ENCODE data around the gene MRRF.

The MRRF gene

DNA sequence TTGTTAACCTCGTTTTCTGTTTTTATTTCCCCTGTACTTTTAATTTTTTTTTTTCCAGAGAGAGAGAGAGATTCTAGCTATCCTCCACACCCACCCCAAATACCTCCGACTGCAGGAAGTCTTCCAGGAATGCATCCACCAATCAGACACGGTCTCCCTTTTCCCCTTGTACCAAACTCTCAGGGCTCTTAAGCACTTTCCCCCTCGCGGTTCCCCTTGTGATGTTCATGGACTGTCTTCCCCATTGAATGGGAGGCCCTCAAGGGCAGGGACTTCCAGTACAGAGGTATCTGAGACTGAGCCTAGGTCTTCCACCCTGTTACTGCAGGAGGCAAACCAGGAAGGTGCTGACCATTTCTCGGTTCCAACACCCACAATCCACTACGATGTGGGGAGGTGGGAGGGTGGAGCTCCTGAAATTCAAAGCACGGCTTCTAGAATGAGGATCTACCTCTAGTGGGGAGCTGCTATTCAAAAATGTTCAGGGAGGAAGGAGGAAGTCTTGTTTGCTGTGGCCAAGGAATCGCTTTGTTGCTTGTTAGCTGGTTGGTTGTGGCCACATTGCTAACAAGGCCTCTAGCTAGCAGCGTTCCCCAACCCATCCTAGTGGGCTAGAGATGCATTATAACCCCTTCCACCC, 68.6 kb downstream of the MRRF start:
- no peak for DNase-seq

DNA sequence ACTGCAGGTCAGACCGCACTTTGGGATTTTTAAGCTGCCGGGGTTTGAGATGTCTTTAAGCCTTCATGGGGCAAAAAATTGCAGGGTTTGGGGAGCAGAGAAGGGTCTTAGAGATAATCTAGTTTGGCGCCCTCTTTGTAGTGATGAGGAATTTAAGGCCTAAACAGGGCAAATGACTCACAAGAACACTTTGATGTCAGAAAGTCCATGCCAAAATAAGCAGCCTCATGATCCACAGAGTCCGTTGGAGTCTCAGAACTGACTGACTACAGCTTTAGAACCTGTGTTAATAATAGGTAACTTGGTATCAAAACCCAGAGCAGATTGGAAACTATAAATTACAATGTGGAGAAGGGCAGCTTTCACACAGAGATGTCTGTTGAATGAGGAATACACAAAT, 70.2 kb downstream of the MRRF start:
- DNase-seq: no peak

DNA sequence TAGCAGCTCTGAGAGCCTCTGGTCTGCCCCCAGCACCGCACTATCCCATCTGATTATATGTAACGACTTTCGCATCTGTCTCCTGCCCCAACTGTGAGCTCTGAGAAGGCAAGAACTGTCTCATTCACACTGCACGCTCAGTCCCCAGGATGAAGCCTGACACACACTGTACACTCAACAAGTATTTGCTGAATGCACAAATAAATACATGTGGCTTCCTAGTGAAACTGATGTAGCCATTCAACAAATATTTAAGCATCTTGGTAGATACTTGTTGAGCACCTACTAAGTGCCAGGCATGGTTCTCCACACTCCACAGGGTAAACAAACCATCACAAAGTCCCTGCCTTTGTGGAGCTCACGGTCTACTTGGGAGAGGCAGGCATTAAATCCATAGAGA, 71.5 kb downstream of the MRRF start:
- no peak for DNase-seq

DNA sequence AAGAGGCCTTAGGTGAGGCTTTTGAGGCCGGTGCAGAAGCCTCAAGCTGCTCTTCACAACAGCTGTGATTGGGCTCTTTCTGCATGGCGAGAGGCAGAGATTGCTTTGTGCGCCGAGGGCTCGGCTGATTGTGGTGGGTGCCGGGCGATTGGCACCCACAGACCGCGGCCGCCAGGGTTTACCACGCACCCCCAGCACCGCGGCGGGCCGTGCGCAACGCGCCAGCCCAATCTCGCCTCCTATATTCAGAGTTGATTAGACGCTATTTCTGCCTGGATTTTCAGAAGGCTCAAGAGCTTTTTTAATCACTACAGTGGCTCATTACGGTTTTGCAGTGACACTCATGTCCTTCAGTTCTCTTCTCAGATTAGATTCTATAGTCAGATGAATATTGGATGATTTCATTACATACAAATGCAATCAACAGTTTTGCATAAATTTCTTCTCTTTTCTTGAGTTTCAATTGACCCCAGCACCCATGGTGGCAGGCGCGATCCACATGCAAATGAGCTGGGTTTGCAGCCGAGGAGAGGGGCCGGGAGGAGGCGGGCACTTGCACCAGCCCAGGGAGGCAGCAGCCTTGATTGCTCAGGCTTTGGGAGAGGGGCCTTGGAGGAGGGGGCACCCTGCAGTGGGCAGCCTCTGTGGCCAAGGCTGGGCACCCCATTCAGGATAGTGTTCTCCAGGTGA, 72.3 kb downstream of the MRRF start:
- no peak for DNase-seq

DNA sequence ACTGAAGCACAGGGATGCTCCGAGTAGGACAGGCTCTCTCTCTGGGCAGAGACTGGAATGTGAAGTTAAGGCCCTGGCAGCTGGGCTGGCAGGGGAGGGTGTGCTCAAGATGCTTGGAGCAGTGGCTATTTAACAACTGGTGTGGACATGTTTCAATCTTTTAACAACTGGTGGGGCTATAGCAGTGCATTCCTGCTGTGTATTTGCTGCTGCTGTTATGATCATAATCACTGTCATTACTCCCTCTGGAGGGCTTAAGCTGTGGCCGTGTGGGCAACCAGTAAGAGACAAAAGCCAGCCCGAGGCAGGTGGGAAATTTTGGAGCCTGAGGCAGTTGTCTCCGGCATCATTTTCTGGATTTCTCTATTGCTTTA, 72.9 kb downstream of the MRRF start:
- DNase-seq: no peak

DNA sequence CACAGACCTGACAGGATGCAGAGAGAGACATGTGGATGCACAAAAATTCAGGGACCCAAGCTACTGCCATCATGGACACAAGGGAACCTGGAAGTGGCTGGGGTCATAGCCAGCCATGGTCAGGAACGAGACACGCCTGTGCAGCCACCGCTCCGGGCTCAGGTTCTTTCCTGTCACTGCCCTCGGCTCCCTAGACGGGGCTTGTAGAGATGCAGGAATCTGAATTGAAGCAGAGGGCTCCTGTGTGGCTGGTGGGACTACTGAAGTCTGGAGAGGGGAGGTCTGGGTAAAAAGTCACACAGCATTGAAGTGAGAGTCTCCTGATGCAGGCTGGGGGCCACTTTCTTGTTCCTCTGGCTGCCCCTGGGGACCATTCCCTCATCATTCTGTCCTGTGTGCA, 73.9 kb downstream of the MRRF start:
- no peak for DNase-seq

DNA sequence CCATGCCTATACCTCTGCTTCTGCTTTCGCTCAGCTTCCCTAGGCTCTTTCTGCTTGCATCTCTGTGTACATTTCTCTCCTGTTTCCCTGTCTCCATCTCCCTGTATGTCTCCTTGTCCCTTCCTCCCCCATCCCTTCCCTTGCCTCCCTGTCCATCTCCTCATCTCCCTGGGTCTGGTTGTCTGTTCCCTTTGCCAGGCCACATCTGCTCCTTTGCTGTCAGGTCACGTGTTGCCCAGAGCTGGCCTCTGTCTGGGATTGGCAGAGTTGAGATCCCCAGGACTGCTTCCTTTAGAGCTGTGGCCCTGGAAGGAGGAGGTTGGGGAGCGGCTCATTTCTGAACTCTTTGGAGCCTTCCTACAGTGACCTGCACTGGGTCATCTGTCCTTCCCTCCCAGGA, 74.3 kb downstream of the MRRF start:
- DNase-seq: no peak

DNA sequence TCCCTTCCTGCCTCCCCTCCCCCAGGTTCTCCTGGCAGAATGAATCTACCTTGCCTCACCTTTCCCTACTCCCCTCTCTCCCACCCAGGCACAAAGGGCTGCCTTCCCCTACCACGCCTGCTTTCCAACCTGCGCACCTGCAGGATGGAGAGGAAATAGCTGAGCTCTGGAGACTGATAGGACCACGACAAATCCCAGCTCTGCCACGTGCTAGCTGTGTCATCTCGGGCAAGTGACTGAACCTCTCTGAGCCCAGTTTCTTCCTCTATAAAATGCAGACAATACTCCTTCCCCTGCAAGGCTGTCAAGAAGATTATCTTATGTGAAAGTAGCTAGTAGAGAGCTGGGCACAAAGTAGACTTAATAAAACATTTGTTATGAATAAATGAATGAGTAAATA, 74.9 kb downstream of the MRRF start:
- DNase-seq: no peak

DNA sequence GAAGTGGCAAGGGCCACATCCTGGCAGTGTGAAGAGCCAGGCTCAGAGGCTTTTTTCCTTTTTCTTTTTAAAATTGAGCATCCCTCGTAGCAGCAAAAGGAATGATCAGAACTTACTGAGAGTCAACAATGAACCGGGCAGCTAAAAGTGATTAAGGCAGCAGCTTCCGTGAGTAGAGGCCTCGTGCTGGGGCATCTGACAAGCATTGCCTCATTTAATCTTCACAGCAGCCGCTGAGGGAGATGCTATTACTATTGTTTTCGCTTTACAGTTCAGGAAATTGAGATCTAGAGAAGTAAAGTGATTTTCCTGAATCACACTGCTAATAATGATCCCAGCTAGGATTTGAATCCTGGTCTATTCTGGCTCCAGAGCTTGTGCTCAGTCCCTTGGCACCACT, 75.5 kb downstream of the MRRF start:
- DNase-seq: no peak

DNA sequence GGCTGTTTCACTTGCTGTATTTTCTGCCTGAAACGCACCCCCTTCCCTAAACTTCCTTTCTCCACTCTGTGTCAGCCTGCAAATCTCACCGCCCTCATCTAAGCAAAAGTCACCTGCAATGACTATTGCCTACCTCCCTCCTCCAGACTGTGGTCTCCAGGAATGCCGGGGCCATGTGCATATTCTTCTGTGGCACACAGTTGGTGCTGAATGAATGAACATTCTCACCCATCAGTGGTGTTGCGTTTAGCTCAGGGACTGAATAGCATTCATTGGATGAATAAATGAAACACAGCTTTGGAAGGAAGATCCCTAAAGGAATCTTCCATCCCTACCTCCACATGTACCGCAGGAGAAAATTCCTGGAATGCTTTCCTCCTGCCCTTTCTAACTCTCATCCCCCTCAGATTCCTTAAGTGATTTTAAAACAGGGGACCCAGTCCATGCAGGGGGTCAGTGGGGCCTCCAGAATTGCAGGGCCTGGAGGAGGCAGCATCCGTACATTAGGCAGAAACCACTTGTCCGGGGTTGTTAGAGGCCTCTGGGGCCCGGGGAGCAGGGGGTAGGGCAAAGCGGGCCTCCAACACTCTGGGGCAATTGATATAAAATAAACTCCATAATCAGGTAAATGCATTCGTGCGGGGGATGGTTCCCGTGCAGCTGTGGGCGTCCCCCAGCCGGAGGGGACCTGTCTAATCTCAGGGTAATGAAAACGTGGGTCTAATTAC, 77.8 kb downstream of the MRRF start:
- DNase-seq: no peak

DNA sequence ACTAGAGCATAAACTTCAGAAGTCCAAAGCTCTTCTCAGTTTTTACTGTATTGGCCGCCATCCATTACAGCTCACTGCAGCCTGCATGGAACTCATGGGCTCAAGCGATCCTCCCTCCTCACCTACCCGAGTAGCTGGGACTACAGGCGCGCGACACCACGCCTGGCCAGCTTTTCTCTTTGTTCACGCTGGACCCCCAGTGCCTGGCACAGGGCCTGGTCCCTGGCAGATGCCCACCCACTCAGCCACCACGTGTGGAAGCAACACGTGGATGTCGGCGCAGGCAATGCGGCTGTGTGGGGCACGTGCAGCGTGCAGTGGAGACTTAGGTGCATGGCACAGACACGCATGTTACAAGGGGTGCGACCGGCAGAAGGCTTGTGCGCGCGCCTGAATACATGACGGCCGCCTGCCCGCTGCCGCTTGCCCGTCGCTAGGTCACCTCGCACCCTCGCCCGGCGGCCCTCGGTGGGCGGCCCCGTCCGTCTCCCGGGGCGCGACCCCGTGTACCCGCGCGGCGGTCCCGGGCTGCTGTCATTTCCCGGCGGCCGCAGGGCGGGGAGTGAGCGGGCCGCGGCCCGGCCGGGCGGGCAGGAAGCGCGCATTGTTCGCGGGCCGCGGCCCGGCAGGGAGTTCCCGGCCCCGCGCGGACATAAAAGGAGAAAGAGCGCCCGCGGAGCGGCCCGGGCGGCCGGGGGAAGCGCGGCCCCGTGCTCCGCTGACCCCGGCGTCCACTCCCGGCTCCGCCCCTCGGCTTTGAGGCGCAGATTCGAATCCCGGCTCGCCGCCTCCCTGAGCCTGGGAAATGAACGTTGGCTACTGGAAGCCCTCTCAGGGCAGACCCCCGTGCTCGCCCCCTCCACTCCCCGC, 82.0 kb downstream of the MRRF start:
- DNase-seq: no peak

DNA sequence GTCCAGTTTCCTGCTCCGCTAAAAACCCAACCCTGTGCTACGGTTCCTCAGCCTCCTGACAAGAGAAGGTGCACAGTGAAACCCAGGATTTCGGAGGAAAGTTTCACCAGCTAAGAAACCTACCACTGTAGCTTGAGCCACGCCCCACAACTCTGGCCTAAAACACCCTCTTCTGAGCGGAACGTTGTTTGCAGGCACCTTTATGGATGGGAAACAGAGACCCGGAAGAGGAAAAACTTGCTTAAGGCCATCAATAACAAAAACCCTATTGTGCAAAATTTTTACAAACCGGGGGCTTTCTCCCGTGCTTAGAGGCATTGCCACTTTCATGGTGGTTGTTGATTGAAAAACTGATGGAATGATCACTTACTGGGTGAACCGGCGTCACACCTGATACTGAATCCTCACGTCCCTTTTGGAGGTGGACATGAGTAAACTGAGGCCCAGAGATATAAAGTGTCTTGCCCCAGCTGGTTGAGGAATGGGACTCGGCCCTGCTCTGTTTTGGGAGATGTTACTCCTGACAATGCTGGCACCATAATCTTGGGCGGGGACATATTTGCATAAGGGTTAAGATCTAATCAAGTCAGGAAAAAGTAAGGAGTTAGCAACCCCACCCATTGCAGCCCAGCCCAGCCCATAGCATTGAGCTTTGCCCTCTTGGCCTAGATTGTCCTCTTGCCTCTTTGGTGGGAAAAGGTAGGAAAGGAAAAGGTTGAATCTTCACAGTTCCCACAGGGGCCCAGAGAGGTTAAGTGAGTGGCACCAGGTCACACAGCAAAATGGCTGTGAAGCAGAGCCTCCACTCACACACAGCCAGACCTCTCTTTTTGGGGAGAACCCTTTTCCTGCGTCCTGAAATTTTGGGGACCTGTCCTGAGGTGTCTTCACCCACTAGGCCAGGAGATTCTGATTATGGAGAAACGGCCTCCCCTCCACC, 82.9 kb downstream of the MRRF start:
- DNase-seq: no peak

DNA sequence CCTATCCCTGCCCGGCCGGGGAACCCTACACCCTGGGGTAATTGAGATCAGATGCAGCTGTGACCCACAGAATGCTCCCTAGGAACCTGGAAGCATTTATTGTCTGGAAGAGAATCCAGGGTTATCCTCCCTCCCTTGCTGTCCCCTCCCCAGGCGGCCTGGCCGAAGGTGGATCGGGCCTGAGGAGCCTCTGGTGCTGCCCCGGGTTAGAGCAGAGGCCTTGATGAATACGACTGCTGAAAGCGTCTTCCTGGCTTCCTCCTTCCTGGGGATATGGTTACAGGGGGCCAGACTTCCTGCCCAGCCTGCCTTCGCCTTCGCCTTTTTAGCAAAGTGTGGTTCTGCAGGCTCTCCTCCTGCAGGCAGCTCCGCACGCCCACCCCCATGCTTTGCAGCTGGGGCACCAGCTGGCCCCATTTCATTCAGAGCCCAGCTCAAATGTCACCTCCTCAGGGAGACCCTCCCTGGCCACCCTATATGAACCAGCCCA, 83.7 kb downstream of the MRRF start:
- no peak for DNase-seq

DNA sequence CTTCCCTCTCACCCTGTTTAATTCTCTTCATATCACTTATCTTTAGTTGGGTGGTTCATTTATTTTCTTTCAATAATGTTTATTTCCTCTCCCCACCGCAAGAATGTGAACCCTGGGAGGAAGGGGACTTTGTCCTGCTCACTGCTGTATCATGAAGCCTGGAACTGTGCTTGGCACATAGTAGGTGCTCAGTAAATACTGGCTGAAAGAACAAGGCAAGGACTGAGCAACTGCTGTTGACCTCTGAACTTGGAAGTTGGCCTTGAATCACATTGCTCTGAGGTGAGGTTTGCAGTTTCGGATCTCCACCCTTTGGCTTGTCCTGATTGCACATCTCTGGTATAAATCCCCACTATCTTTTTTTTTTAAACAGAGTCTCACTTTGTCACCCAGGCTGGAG, 84.1 kb downstream of the MRRF start:
- no peak for DNase-seq

DNA sequence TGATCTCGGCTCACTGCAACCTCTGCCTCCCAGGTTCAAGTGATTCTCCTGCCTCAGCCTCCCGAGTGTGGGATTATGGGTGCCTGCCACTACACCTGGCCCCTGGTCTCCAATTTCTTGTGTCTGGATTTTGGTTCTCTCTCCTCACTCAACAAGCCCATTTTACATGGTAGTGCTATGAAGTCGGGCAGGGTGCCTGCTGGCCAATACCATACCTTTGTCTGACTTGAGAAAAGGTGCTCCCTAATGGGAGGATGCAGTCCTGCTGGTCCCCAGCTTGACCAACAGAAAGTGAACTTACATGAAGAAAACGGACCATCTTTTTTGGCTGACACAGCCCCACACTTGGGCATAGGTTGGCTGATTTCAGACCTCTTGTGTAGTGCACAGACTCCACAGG, 84.5 kb downstream of the MRRF start:
- no peak for DNase-seq

DNA sequence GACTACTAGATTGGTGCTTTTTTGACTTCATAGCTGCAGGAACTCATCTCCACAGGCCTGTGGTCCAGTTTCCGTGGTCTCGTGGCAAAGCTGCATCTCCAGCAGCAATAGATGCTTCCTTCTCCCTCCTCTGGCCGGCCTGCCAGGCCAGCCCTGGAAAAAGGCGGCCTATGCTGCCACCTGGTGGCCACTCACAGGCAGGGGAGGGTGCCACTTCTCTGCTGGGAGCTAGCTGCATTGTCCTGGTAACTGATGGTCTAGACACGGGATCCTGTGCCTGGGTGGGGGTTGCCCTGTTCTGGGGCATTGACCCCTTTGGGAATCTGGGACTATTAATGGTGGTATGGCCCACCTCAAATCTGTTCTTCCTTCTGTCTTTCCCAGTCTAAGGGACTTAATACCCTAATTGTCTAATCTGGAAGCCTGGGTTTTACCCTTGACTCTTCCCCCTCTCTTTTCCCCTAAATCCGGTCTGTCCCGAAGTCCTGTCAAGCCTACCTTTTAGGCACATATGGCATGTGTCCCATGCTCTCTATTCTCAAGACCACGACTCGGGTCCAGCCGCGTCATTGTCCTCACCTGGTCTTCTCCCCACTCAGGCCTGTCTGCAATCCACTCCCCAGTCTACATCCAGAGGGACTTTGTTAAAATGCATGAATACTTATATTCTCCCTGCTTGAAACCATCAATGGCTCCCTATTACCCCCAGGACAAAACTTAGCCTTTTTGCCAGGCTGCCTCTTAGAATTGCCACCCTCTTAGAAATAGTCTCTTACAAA, 86.1 kb downstream of the MRRF start:
- no peak for DNase-seq

DNA sequence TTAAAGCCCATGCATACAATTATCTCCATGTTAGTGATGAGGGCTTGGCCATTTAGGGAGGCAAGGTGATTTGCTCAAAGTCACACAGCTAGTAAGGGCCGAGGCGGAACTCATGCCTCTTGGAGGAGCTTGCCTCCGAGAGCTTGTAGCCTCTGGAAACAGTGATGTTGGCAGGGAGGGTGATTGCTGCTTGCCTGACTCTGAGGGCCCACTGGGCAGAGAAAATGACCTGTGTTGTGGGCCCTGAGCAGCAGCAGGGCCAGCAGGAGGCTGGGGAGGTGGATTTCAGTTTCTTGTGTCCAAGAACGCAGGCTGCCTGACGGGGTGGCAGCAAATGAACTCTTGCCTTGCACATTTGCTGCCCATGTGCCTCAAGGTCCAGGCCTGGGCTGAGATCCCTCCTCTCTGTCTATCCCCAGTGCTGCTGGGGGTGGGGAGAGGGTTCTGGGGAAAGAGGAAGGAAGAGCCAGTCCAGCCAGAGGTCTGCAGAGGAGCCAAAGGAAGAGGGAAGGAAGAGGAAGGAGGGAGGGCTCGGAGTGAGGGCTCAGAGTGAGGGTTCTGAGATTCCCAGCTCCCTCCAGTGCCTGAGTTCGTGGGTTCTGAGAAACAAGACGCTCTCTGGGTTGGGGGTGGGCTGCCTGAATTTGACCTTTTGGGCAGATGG, 90.0 kb downstream of the MRRF start:
- no peak for DNase-seq

DNA sequence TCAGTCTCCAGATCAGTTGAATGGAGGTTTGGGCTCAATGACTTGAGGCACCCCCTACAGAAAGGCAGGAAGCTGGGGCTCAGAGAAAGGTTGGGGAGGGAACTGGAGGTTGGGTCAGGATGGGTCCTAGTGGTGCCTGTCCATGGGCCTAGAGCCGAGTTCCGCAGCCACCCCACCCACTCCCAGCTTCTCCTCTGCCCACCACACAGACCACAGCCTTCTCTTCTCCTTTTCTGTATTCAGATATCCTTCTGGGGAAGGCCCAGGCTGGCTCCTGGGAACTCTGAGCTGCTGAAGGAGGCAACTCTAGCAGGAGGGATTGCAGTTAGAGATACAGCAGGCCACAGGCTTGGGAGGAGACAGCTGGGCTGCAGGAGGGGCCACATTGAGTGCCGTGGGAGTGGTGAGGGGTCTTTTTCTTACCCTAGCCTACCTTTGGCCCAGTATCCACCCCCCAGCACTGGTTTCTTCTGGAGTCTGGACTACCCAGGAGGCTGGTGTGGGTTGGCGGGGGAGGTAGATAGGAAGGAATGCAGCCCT, 90.7 kb downstream of the MRRF start:
- DNase-seq: no peak

DNA sequence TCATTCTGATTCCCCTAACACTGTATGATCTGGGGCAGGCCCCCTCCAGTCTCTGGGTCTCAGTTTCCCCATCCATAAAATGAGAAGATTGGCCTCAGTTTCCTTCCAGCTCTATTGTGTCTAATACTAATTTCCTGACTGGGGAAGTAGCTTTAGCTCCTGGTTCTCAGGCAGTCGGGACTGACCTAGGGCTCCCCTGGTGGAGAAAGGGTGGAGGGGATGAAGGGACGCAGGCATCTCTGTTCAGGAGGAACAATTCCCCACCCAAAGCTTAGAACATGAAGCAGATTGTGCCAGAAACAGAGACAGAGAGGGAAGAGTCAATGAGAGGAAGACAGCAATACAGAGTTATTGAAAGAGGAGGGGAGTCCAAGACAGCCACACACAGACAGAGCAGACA, 91.9 kb downstream of the MRRF start:
- no peak for DNase-seq

DNA sequence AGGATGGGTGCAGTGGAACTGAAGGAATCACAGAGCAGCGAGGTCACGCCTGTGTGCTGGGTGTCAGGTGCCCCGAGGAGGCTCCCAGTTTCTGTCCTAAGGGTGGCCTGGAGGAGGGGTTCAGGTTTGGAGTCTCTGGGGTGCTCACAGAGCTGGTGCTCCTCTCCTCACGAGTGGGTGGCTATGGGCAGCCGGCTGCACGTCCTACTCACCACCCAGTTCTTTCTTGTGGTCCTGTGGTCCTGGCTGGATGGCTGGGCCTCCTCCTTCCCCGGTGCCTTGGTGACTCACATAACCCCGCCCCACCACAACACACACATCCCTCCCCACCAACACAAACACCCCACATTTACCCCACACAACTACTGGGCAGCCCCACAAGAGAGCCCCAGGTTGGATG, 96.2 kb downstream of the MRRF start:
- DNase-seq: no peak

All from amniotic stem cell (primary cell).